Measurements from ENCODE around the gene ACIN1. TPM values are rescaled to one million over a fixed set of nuclear protein-coding genes. Genes with fewer than 3 reads are reported as not detected.
A peak's percentile ranks its signal among the peaks of the same experiment; 100 is the strongest.

ACIN1 gene
- total RNA-seq, 4 donors from 2014 or later: 78.7 to 217 (median 103) TPM

DNA sequence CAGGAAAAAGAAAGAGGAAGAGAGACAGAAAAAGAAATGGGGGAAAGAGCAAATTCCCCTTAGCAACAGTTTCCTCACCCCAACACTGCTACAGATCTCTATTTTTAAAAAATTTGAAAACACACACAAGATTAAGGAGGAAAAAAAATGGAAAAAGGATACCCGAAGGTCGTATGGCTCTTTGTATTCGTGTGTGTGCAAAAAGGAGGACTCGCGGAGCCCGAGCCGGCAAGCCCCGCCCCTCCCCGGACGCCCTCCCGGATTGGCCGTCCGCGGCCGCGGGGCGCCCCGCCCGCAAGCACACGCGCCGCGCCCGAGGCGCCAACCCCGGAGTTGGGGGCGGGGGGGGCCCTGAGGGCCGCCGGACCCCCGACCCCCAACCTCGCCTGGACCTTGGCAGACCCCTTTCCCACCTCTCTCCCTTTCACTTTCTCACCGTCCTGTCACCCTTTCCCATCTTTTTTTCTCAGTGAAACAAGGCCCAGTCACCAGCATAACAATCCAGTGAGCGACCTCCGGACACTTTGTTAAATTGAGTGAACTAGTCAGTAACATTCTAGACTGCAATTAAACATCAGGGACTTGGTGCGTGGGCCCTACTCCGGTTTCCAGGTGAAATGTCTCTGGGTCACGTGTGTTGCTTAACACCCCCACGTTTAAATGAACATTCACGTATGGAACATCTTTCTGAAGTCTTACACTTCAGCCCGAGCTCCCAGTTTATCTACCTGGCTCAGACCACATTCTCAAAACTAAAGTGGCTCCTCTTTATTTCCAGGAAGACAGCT lies 84.8 kb downstream of the ACIN1 start, which contains the start of gene C14orf93:
C14orf93 (minus strand) TSS at position 205 of the 788 bp plus-strand sequence. CDS start 11,120 bp downstream, outside the sequence.
- Histone ChIP-seq H3K9me3 (no peaks in the 10 kb centered on the region), H3K4me1 (peaks cover 40% of the 10 kb centered on the region)

DNA sequence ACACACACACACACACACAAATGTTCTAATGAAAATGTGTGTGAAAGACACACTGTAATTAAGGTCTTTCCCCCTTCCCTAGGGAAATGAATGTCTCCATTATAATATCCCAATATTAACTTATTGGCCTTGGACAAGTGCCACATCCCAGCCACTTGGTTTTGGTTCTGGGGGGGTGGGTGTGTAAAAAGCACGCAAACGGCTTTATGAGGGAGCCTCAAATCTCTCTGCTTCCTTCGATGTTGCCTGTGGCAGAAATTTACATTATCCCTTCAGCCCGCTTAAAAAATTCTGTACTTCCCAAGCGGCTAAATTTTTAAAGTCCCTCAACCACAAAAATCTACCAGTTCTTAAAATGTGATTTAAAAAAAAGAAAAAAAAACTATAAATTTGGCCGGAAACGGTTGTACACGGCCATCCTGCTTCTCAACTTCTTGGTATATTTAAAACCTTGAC lies 85.4 kb downstream of the ACIN1 start:
- 7% methylated on average over 8 of the region's 8 CpGs for WGBS
- Histone ChIP-seq H3K27ac (peak overlapping the region; percentile 85), H3K27me3 (no peaks in the 10 kb centered on the region), H3K36me3 (no peaks in the 10 kb centered on the region), H3K4me1 (peaks cover 40% of the 10 kb centered on the region), H3K4me3 (peak overlapping the region; percentile 63), H3K9me3 (no peaks in the 10 kb centered on the region)
- no peak for TF ChIP-seq POLR2AphosphoS5 (IDR thresholded peaks at IDR 0.05)
- no peak for TF ChIP-seq EP300 (IDR thresholded peaks at IDR 0.05)
- no peak for TF ChIP-seq POLR2A (IDR thresholded peaks at IDR 0.05)
- TF ChIP-seq, protein P1, sequence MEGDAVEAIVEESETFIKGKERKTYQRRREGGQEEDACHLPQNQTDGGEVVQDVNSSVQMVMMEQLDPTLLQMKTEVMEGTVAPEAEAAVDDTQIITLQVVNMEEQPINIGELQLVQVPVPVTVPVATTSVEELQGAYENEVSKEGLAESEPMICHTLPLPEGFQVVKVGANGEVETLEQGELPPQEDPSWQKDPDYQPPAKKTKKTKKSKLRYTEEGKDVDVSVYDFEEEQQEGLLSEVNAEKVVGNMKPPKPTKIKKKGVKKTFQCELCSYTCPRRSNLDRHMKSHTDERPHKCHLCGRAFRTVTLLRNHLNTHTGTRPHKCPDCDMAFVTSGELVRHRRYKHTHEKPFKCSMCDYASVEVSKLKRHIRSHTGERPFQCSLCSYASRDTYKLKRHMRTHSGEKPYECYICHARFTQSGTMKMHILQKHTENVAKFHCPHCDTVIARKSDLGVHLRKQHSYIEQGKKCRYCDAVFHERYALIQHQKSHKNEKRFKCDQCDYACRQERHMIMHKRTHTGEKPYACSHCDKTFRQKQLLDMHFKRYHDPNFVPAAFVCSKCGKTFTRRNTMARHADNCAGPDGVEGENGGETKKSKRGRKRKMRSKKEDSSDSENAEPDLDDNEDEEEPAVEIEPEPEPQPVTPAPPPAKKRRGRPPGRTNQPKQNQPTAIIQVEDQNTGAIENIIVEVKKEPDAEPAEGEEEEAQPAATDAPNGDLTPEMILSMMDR (IDR thresholded peaks at IDR 0.05): no peak
- DNase-seq (ENCODE audit: low spot score in 2 of 2): no peak

More for the DNA sequence above, 84.8 kb downstream of the ACIN1 start, which contains the start of gene C14orf93:
- peak; percentile 83 to 89 for DNase-seq (ENCODE audit: low spot score in 2 of 2)
- Histone ChIP-seq H3K27ac (peak within 1 kb of the TSS; percentile 85), H3K27me3 (no peaks in the 10 kb centered on the region), H3K36me3 (no peaks in the 10 kb centered on the region), H3K4me3 (peak within 1 kb of the TSS; percentile 63)
- WGBS: 2% methylated on average over 40 of the region's 40 CpGs
- TF ChIP-seq EP300 (IDR thresholded peaks at IDR 0.05): no peak
- TF ChIP-seq, protein P1 (IDR thresholded peaks at IDR 0.05): no peak
- no peak for TF ChIP-seq POLR2AphosphoS5 (IDR thresholded peaks at IDR 0.05)
- no peak for TF ChIP-seq POLR2A (IDR thresholded peaks at IDR 0.05)

DNA sequence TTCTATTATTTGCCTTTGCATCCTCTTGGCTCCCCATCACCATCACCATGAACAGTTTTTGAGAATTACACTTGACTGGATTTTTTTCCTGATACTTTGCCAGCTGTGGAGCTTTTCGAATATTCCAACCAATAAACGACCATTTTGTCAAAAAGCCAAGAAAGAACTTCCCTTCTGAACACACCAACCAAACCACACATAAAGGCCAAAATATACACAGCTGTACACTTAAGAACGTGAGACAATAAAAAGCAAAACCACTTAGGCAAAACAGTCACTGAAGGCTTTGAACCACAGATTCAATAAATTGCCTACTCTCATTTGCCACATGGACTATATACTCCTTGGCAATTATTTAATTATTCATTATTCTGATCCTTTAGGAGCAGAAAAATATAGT lies 86.1 kb downstream of the ACIN1 start:
- DNase-seq (ENCODE audit: low spot score in 2 of 2): no peak
- TF ChIP-seq POLR2A (IDR thresholded peaks at IDR 0.05) (no peak), EP300 (IDR thresholded peaks at IDR 0.05) (no peak), POLR2AphosphoS5 (IDR thresholded peaks at IDR 0.05) (no peak)
- TF ChIP-seq, protein P1 (IDR thresholded peaks at IDR 0.05): no peak
- Histone ChIP-seq H3K4me3 (no peak overlapping the region), H3K4me1 (peaks cover 40% of the 10 kb centered on the region), H3K9me3 (no peaks in the 10 kb centered on the region), H3K27me3 (no peaks in the 10 kb centered on the region), H3K36me3 (no peaks in the 10 kb centered on the region), H3K27ac (no peak overlapping the region)
- WGBS: 32% methylated on average over 3 of the region's 3 CpGs

Other genes with a start within 250 kb of the ACIN1 start
- gene LRP10, start 223.4 kb downstream of the ACIN1 start, total RNA-seq: 100 to 1,000 TPM in 3 of 4 donors, 10 to 100 TPM in 1; 97.8 to 170 (median 157) TPM
- gene REM2, start 211.9 kb downstream of the ACIN1 start, total RNA-seq: 1 to 10 TPM in 2 of 4 donors, under 1 TPM in 2; 0.89 to 5.4 (median 1.2) TPM
- 100 to 1,000 TPM in 1 of 4 donors, 10 to 100 TPM in 3; 64.5 to 104 (median 93.0) TPM for gene RBM23, start 176.0 kb downstream of the ACIN1 start, total RNA-seq
- gene PRMT5, start 165.8 kb downstream of the ACIN1 start, total RNA-seq: 10 to 100 TPM; 44.0 to 58.4 (median 50.3) TPM
- gene HAUS4, start 138.0 kb downstream of the ACIN1 start, total RNA-seq: 100 to 1,000 TPM in 2 of 4 donors, 10 to 100 TPM in 2; 43.1 to 119 (median 96.3) TPM
- 100 to 1,000 TPM in 1 of 4 donors, 10 to 100 TPM in 3; 66.0 to 120 (median 79.2) TPM for gene AJUBA, start 112.6 kb downstream of the ACIN1 start, total RNA-seq
- 10 to 100 TPM; 19.1 to 32.9 (median 24.3) TPM for gene C14orf93, start 85.0 kb downstream of the ACIN1 start, total RNA-seq
- gene PSMB5, start 60.2 kb downstream of the ACIN1 start, total RNA-seq: 100 to 1,000 TPM in 3 of 4 donors, 10 to 100 TPM in 1; 59.7 to 167 (median 135) TPM
- gene PSMB11, start 52.9 kb downstream of the ACIN1 start, total RNA-seq: not detected
- gene CDH24, start 37.6 kb downstream of the ACIN1 start, total RNA-seq: 1 to 10 TPM; 3.4 to 8.4 (median 5.7) TPM
- 10 to 100 TPM; 10.1 to 22.7 (median 18.6) TPM for gene C14orf119, start 369 bp upstream of the ACIN1 start, total RNA-seq
- gene CIROP, start 9.9 kb upstream of the ACIN1 start, total RNA-seq: not detected
- not detected for gene CEBPE, start 24.1 kb upstream of the ACIN1 start, total RNA-seq
- gene SLC7A8, start 88.5 kb upstream of the ACIN1 start, total RNA-seq: 10 to 100 TPM; 45.2 to 67.7 (median 53.2) TPM
- gene RNF212B, start 142.8 kb upstream of the ACIN1 start, total RNA-seq: not detected
- 10 to 100 TPM in 1 of 4 donors, 1 to 10 TPM in 3; 7.8 to 13.1 (median 8.5) TPM for gene HOMEZ, start 191.0 kb upstream of the ACIN1 start, total RNA-seq
- gene PPP1R3E, start 207.7 kb upstream of the ACIN1 start, total RNA-seq: 10 to 100 TPM; 15.3 to 29.9 (median 22.5) TPM
- 10 to 100 TPM; 35.4 to 48.4 (median 44.7) TPM for gene BCL2L2, start 211.7 kb upstream of the ACIN1 start, total RNA-seq
- 100 to 1,000 TPM in 1 of 4 donors, 10 to 100 TPM in 3; 45.1 to 109 (median 58.8) TPM for gene PABPN1, start 226.3 kb upstream of the ACIN1 start, total RNA-seq